ENCODE data around the gene SORCS3. TPM values are rescaled to one million over a fixed set of nuclear protein-coding genes. Genes with fewer than 3 reads are reported as not detected.

Gene SORCS3
- total RNA-seq, 2 donors from 2014 or later: 0.68 TPM; not detected in 1

GRCh38 chr10:104657457-104657856 lies 16.4 kb downstream of the SORCS3 start:
- H3K27me3 ChIP-seq (ENCODE audit: control insufficient read depth, insufficient read depth, low read length, poor library complexity, severe bottlenecking): no peaks in the 10 kb centered on the region
- 89 to 90% methylated on average over 3 of the region's 3 CpGs for whole genome bisulfite sequencing, 2 experiments (ENCODE audit: insufficient coverage in 1 of 2, insufficient read length in 1 of 2)
- no peaks in the 10 kb centered on the region for H3K36me3 Mint-ChIP-seq (ENCODE audit: low read depth)
- no peak overlapping the region for H3K4me3 ChIP-seq (ENCODE audit: low read length)
- H3K9me3 ChIP-seq (ENCODE audit: control insufficient read depth, low read length): no peaks in the 10 kb centered on the region
- no peak overlapping the region for H3K27ac Mint-ChIP-seq
- H3K9me3 Mint-ChIP-seq: no peaks in the 10 kb centered on the region
- H3K4me1 Mint-ChIP-seq: peaks cover 6% of the 10 kb centered on the region
- H3K27ac ChIP-seq (ENCODE audit: low read depth, low read length): no peak overlapping the region
- no peaks in the 10 kb centered on the region for H3K27me3 Mint-ChIP-seq (ENCODE audit: insufficient read depth)
- no peak overlapping the region for H3K4me3 Mint-ChIP-seq
- TF ChIP-seq CTCF (conservative IDR thresholded peaks at IDR 0.05): no peak
- no peaks in the 10 kb centered on the region for H3K36me3 ChIP-seq (ENCODE audit: control insufficient read depth, insufficient read depth, low read length)
- H3K4me1 ChIP-seq (ENCODE audit: control insufficient read depth, insufficient read depth, low read length): no peaks in the 10 kb centered on the region
- no peak for DNase-seq
- no peak overlapping the region for H3K9ac ChIP-seq (ENCODE audit: extremely low read depth, low read length, poor library complexity, severe bottlenecking)

- Histone ChIP-seq H3K4me3 (ENCODE audit: low read length) (no peak overlapping the region), H3K4me1 (ENCODE audit: control insufficient read depth, insufficient read depth, low read length) (no peaks in the 10 kb centered on the region), H3K9ac (ENCODE audit: extremely low read depth, low read length, poor library complexity, severe bottlenecking) (no peak overlapping the region), H3K36me3 (ENCODE audit: control insufficient read depth, insufficient read depth, low read length) (no peaks in the 10 kb centered on the region), H3K27ac (ENCODE audit: low read depth, low read length) (no peak overlapping the region), H3K27me3 (ENCODE audit: control insufficient read depth, insufficient read depth, low read length, poor library complexity, severe bottlenecking) (no peaks in the 10 kb centered on the region), H3K9me3 (ENCODE audit: control insufficient read depth, low read length) (no peaks in the 10 kb centered on the region)
- H3K27me3 Mint-ChIP-seq (ENCODE audit: insufficient read depth): no peaks in the 10 kb centered on the region
- DNase-seq: no peak
- 90 to 100% methylated on average over 1 of the region's 1 CpG for WGBS, 2 experiments (ENCODE audit: insufficient coverage in 1 of 2, insufficient read length in 1 of 2)
- peaks cover 6% of the 10 kb centered on the region for H3K4me1 Mint-ChIP-seq
- no peaks in the 10 kb centered on the region for H3K9me3 Mint-ChIP-seq
- no peaks in the 10 kb centered on the region for H3K36me3 Mint-ChIP-seq (ENCODE audit: low read depth)
- no peak for TF ChIP-seq CTCF (conservative IDR thresholded peaks at IDR 0.05)
- no peak overlapping the region for H3K27ac Mint-ChIP-seq
- no peak overlapping the region for H3K4me3 Mint-ChIP-seq
These were observed 17.0 kb downstream of the SORCS3 start for GRCh38 chr10:104658067-104658466.

- WGBS, 2 experiments (ENCODE audit: insufficient coverage in 1 of 2, insufficient read length in 1 of 2): 67 to 89% methylated on average over 2 to 4 of the region's 4 CpGs
- Mint-ChIP-seq H3K36me3 (ENCODE audit: low read depth) (no peaks in the 10 kb centered on the region), H3K4me1 (peaks cover 6% of the 10 kb centered on the region), H3K27ac (no peak overlapping the region), H3K27me3 (ENCODE audit: insufficient read depth) (peaks cover 2% of the 10 kb centered on the region), H3K4me3 (no peak overlapping the region), H3K9me3 (no peaks in the 10 kb centered on the region)
- Histone ChIP-seq H3K27ac (ENCODE audit: low read depth, low read length) (no peak overlapping the region), H3K9ac (ENCODE audit: extremely low read depth, low read length, poor library complexity, severe bottlenecking) (no peak overlapping the region), H3K4me3 (ENCODE audit: low read length) (no peak overlapping the region), H3K4me1 (ENCODE audit: control insufficient read depth, insufficient read depth, low read length) (no peaks in the 10 kb centered on the region), H3K9me3 (ENCODE audit: control insufficient read depth, low read length) (no peaks in the 10 kb centered on the region), H3K36me3 (ENCODE audit: control insufficient read depth, insufficient read depth, low read length) (no peaks in the 10 kb centered on the region), H3K27me3 (ENCODE audit: control insufficient read depth, insufficient read depth, low read length, poor library complexity, severe bottlenecking) (no peaks in the 10 kb centered on the region)
- no peak for TF ChIP-seq CTCF (conservative IDR thresholded peaks at IDR 0.05)
- DNase-seq: no peak
These were observed 18.7 kb downstream of the SORCS3 start for GRCh38 chr10:104659809-104660208.

Measured in endodermal cell (in vitro differentiated cells).